Muscle layer of colon (tissue), 2 donors: Measurements from ENCODE around the gene BLVRA.
A peak's percentile ranks its signal among the peaks of the same experiment; 100 is the strongest.
"Not testable (repeated sequence)": the region's sequence is repeated elsewhere in the genome, so short reads cannot be mapped to it uniquely, and the experiment has no call there.

Experiments used
- H3K27ac ChIP-seq: one replicate; pipeline ENCODE4 v1.7.0; 2013; ENCODE audit warnings: low read depth, mild to moderate bottlenecking, low read length, moderate library complexity
- H3K27me3 ChIP-seq, 2 donors: one replicate each; pipeline ENCODE4 v1.7.0; 2013; ENCODE audit warnings: low read length in 2 of 2, mild to moderate bottlenecking in 2 of 2; ENCODE audit not compliant: insufficient read depth in 2 of 2, control insufficient read depth in 1 of 2
- H3K36me3 ChIP-seq: one replicate; pipeline ENCODE4 v1.7.0; 2013; ENCODE audit warnings: mild to moderate bottlenecking, low read length; ENCODE audit not compliant: insufficient read depth
- H3K4me1 ChIP-seq: one replicate; pipeline ENCODE4 v1.7.0; 2013; ENCODE audit warnings: mild to moderate bottlenecking, low read length; ENCODE audit not compliant: insufficient read depth
- H3K4me3 ChIP-seq, 2 donors: one replicate each; pipeline ENCODE4 v1.7.0; 2013; ENCODE audit warnings: low read length in 2 of 2, low read depth in 1 of 2, mild to moderate bottlenecking in 1 of 2, moderate library complexity in 1 of 2
- H3K9ac ChIP-seq: one replicate; pipeline ENCODE4 v1.7.0; 2013; ENCODE audit warnings: low read length
- H3K9me3 ChIP-seq: one replicate; pipeline ENCODE4 v1.7.0; 2013; ENCODE audit warnings: mild to moderate bottlenecking, low read length
- donor health status: abdominal sarcoma.
- donor health status: Adenocarcinoma of cecum.

Gene BLVRA

DNA sequence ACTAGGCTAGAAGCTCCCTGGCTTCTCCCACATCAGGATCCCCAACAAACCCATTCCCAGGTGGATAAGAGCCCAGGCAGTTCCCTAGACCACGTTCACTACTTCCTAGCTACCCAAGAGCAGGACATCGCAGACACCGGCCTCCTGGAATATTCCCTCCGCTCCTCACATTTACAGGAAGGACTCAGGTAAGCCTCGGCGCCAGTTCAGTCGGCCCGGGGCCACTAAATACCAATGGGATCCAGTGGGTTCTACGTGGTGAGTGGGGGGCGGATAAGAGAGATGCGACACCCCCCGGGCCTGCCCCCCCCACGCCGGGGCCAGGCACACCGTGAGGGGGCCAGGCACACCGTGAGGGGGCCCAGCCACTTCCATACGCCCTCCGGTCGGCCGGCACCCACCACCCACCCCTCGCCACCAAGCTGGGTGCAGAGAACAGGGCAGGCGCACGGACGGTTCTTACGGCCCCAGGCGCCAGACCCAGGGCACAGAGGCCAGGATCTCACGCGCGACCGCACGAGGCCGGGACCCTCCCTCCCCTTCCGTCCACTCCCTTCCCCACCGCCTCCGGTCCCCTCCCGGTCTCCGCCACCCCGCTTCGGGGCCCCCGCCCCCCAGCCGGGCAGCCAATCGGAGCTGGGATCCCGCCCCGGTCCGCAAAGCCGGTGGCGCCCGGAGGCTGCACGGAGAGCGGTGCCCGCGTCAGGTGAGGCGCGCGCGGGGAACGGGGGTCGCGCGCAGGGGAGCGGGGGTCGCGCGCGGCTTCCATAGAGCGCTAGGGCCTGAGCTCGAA, at the start of gene BLVRA:
Gene BLVRA (plus strand): TSS at position 652 of the 793 bp plus-strand sequence. CDS start 12,479 bp downstream, outside the sequence.
- Histone ChIP-seq H3K27ac (peak within 1 kb of the TSS; percentile 85), H3K27me3 (no peaks in the 10 kb centered on the region), H3K36me3 (no peaks in the 10 kb centered on the region), H3K9ac (peak within 1 kb of the TSS; percentile 64), H3K4me3 (peak within 1 kb of the TSS; percentile 74 to 89), H3K4me1 (peaks cover 11% of the 10 kb centered on the region), H3K9me3 (no peaks in the 10 kb centered on the region)

DNA sequence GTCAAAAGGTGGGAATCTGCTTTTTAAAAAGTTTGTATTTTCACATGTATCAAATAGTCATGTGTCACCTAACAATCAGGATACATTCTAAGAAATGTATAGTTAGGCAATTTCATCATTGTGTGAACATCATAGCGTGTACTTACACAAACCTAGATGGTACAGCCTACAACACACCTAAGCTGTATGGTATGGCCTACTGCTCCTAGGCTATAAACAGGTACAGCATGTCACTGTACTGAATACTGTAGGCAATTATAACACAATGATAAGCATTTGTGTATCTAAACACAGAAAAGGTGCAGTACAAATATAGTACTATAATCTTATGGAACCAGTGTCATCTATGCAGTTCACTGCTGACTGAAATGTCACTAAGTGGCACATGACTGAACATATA, 47.0 kb upstream of the BLVRA start:
- H3K27ac ChIP-seq, result no peak overlapping the region
- H3K36me3 ChIP-seq, result no peaks in the 10 kb centered on the region
- no peak overlapping the region for H3K4me3 ChIP-seq
- no peaks in the 10 kb centered on the region for H3K27me3 ChIP-seq
- no peak overlapping the region for H3K9ac ChIP-seq
- no peaks in the 10 kb centered on the region for H3K4me1 ChIP-seq
- H3K9me3 ChIP-seq, result no peaks in the 10 kb centered on the region

- not testable (repeated sequence) for H3K9me3 ChIP-seq, H3K9ac ChIP-seq, H3K4me1 ChIP-seq, H3K27me3 ChIP-seq, H3K4me3 ChIP-seq, H3K27ac ChIP-seq, H3K36me3 ChIP-seq
Measured at GRCh38 chr7:43715966-43716365, 42.5 kb upstream of the BLVRA start.

- Histone ChIP-seq H3K4me1 (no peaks in the 10 kb centered on the region), H3K9ac (no peak overlapping the region), H3K27ac (no peak overlapping the region), H3K9me3 (no peaks in the 10 kb centered on the region), H3K36me3 (no peaks in the 10 kb centered on the region), H3K4me3 (no peak overlapping the region), H3K27me3 (no peaks in the 10 kb centered on the region)
Measured at GRCh38 chr7:43716598-43716997, 41.9 kb upstream of the BLVRA start.

DNA sequence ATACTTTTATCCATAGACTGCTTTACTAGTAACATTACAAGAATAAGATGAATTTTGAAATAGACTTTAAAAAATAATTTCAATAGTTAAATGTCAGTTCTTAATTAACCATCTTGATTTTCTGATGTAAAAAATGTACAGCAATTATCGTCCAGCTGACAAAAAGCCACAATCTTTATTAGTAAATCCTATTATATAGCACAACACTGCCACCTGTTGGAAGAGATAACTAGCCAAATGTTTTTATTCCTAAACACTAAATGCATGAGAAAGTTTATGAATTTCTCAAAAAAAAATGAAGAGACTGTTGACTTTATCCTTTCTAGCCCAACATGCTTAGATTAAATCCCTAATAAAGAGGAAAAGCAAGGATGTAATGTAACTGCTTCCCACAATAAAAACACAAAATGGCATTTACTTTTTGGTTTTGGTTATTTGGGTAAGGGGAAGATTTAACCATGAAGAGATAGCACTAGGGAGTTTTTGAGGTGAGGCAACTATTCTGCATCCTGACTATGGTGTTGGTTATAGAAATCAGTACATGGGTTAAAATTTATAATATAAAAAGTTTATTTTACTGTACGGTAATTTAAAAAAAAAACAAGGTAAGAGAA, 37.2 kb upstream of the BLVRA start:
- Histone ChIP-seq H3K36me3 (no peaks in the 10 kb centered on the region), H3K27ac (no peak overlapping the region), H3K9ac (no peak overlapping the region), H3K4me3 (no peak overlapping the region), H3K9me3 (no peaks in the 10 kb centered on the region), H3K4me1 (peaks cover 5% of the 10 kb centered on the region), H3K27me3 (no peaks in the 10 kb centered on the region)

GRCh38 chr7:43723007-43723341, 35.5 kb upstream of the BLVRA start:
- H3K9ac ChIP-seq, result no peak overlapping the region
- peaks cover 5% of the 10 kb centered on the region for H3K4me1 ChIP-seq
- no peak overlapping the region for H3K27ac ChIP-seq
- no peaks in the 10 kb centered on the region for H3K27me3 ChIP-seq
- H3K4me3 ChIP-seq, result no peak overlapping the region
- no peaks in the 10 kb centered on the region for H3K9me3 ChIP-seq
- no peaks in the 10 kb centered on the region for H3K36me3 ChIP-seq

DNA sequence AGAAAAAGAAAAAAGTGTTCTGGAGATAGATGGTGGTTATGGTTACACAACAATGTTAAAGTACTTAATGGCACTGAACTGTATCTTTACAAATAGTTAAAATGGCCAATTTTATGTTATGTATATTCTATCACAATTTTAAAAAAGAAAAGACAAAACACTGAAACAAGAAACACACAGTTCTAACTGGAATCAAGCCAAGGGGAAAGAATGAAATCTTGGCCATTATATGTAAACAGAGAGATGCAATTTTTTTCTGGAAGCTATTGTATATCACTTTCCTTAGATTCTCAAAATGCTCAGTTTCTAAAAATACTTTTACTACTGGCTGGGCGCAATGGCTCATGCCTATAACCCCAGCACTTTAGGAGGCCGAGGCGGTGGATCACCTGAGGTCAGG, 33.2 kb upstream of the BLVRA start:
- Histone ChIP-seq H3K27ac (no peak overlapping the region), H3K9ac (no peak overlapping the region), H3K36me3 (no peaks in the 10 kb centered on the region), H3K27me3 (no peaks in the 10 kb centered on the region), H3K4me3 (no peak overlapping the region), H3K4me1 (peaks cover 17% of the 10 kb centered on the region), H3K9me3 (no peaks in the 10 kb centered on the region)

DNA sequence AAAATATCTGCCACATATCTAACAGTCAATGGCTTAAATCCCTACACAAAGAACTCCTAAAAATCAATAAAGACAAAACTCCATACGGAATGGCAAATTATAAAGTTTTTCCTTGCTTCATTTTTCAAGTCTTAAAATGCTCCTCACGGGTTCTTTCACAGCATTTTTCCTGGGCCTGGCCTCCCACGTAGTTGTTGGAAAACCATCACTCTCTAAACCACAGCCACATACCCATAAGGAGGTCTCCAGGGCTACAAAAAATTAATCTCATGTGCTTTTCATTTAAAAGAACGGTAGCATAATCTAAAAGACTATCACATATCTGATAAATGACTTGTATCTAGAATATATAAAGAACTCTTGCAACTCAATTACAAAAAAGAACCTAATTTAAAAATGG, 32.0 kb upstream of the BLVRA start:
- H3K27me3 ChIP-seq, result no peaks in the 10 kb centered on the region
- H3K27ac ChIP-seq, result no peak overlapping the region
- no peak overlapping the region for H3K4me3 ChIP-seq
- no peak overlapping the region for H3K9ac ChIP-seq
- H3K4me1 ChIP-seq, result peaks cover 20% of the 10 kb centered on the region
- H3K9me3 ChIP-seq, result no peaks in the 10 kb centered on the region
- no peaks in the 10 kb centered on the region for H3K36me3 ChIP-seq

- H3K4me1 ChIP-seq, result peaks cover 20% of the 10 kb centered on the region
- H3K9me3 ChIP-seq, result no peaks in the 10 kb centered on the region
- H3K27me3 ChIP-seq, result no peaks in the 10 kb centered on the region
- H3K4me3 ChIP-seq, result no peak overlapping the region
- H3K27ac ChIP-seq, result no peak overlapping the region
- no peak overlapping the region for H3K9ac ChIP-seq
- H3K36me3 ChIP-seq, result no peaks in the 10 kb centered on the region
Measured at GRCh38 chr7:43727003-43727402, 31.5 kb upstream of the BLVRA start.

GRCh38 chr7:43727494-43727893, 31.0 kb upstream of the BLVRA start:
- no peaks in the 10 kb centered on the region for H3K36me3 ChIP-seq
- no peaks in the 10 kb centered on the region for H3K27me3 ChIP-seq
- H3K4me1 ChIP-seq, result peaks cover 20% of the 10 kb centered on the region
- H3K27ac ChIP-seq, result no peak overlapping the region
- no peaks in the 10 kb centered on the region for H3K9me3 ChIP-seq
- no peak overlapping the region for H3K9ac ChIP-seq
- H3K4me3 ChIP-seq, result no peak overlapping the region

DNA sequence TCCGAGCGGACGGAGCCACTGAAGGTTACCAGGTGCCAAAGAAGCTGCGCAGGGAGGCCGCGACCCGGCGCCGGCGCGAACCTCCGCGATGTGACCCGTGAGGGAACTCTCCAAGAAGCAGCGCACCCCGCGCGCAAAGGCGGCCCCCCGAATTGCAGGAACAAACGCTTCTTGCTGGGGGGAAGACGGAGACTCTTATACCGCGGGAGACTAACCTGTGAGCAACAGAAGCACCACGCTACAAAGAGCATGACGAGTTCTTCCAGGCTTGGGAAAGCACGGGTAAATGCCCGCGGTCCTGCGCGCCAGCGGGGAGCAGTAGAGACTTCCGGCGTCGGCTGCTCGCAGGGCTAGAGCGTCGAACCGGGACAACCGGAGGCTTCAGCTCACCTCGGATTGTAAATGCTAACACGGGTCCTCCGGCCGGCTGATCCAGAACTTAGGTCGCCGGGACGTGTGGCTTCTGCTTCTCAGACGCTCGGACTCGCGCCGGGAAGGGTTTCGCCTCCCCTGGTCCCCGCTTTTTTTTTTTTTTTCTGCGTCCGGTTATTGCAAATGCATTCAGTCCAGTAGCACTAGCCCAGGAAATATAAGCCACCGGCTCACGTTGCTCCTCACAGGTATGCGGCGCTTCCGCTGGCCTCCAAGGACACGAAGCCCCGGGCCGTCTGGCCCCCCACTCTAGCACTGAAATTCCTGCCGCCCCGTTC, 29.1 kb upstream of the BLVRA start, which contains the start of gene COA1:
Gene COA1 (minus strand): TSS at position 310 of the 710 bp plus-strand sequence. CDS start 80,909 bp downstream, outside the sequence.
- Histone ChIP-seq H3K4me3 (peak within 1 kb of the TSS; percentile 81 to 83), H3K36me3 (no peaks in the 10 kb centered on the region), H3K9me3 (no peaks in the 10 kb centered on the region), H3K27ac (peak within 1 kb of the TSS; percentile 73), H3K9ac (peak within 1 kb of the TSS; percentile 77), H3K4me1 (peaks cover 20% of the 10 kb centered on the region), H3K27me3 (no peaks in the 10 kb centered on the region)
